HepG2 (cell line): ENCODE data around the gene PCGF6. TPM values are rescaled to one million over a fixed set of nuclear protein-coding genes. Genes with fewer than 3 reads are reported as not detected.
A peak's percentile ranks its signal among the peaks of the same experiment; 100 is the strongest.

ENCODE experiments used
- CBFB ChIP-seq: sonication (generic); formaldehyde crosslinking; IDR thresholded peaks from 2 replicates; pipeline ENCODE4 v1.4.0; 2020; ENCODE audit warnings: missing genetic modification reagents
- CHCHD3 ChIP-seq: sonication (generic); formaldehyde crosslinking; IDR thresholded peaks from 2 replicates; pipeline ENCODE4 v1.8.0; 2022; ENCODE audit warnings: mild to moderate bottlenecking, missing genetic modification reagents, moderate library complexity
- DMTF1 ChIP-seq: sonication (generic); formaldehyde crosslinking; IDR thresholded peaks from 2 replicates; pipeline ENCODE4 v1.4.0; 2020; ENCODE audit warnings: mild to moderate bottlenecking, missing genetic modification reagents
- HDAC2 ChIP-seq: sonication (generic); formaldehyde crosslinking; IDR thresholded peaks from 2 replicates; pipeline ENCODE4 v1.4.0; 2020; ENCODE audit warnings: missing genetic modification reagents
- HES4 ChIP-seq: sonication (generic); formaldehyde crosslinking; IDR thresholded peaks from 2 replicates; pipeline ENCODE4 v1.9.0; 2021; ENCODE audit warnings: mild to moderate bottlenecking, missing genetic modification reagents, borderline replicate concordance
- KAT7 ChIP-seq: IDR thresholded peaks from 2 replicates; pipeline ENCODE4 v1.6.1; 2018; ENCODE audit warnings: borderline replicate concordance, missing compliant biosample characterization
- KLF11 ChIP-seq: IDR thresholded peaks from 2 replicates; pipeline ENCODE4 v1.6.1; 2016; ENCODE audit warnings: missing compliant biosample characterization
- KMT2A ChIP-seq: sonication (generic); formaldehyde crosslinking; IDR thresholded peaks from 2 replicates; pipeline ENCODE4 v1.4.0; 2020; ENCODE audit warnings: missing genetic modification reagents
- MAX ChIP-seq: IDR thresholded peaks from 2 replicates; pipeline ENCODE4 v1.6.1; 2012; ENCODE audit warnings: inconsistent platforms
- PAWR ChIP-seq: sonication (generic); formaldehyde crosslinking; IDR thresholded peaks from 2 replicates; pipeline ENCODE4 v1.4.0; 2020; ENCODE audit warnings: missing genetic modification reagents, mild to moderate bottlenecking, borderline replicate concordance
- SALL1 ChIP-seq: sonication (generic); formaldehyde crosslinking; IDR thresholded peaks from 2 replicates; pipeline ENCODE4 v1.8.0; 2022; ENCODE audit warnings: mild to moderate bottlenecking, missing genetic modification reagents
- SOX6 ChIP-seq, 2 experiments: fragments of 450-650 bp in 1 of 2; sonication (generic) in 1 of 2; formaldehyde crosslinking in 1 of 2; IDR thresholded peaks; 2 replicates each; pipeline versions ENCODE4 v1.4.0 to v1.6.1; 2017 to 2020; ENCODE audit warnings: antibody characterized with exemption in 1 of 2, mild to moderate bottlenecking in 1 of 2, missing genetic modification reagents in 1 of 2
- THRA ChIP-seq: sonication (generic); formaldehyde crosslinking; IDR thresholded peaks from 2 replicates; pipeline ENCODE4 v1.4.0; 2020; ENCODE audit warnings: missing genetic modification reagents, borderline replicate concordance
- ZC3H4 ChIP-seq: sonication (generic); formaldehyde crosslinking; IDR thresholded peaks from 2 replicates; pipeline ENCODE4 v1.4.0; 2020; ENCODE audit warnings: missing genetic modification reagents, borderline replicate concordance
- ZNF333 ChIP-seq: sonication (generic); formaldehyde crosslinking; IDR thresholded peaks from 2 replicates; pipeline ENCODE4 v1.4.0; 2020; ENCODE audit warnings: mild to moderate bottlenecking, missing genetic modification reagents, borderline replicate concordance
- ZNF44 ChIP-seq: sonication (generic); formaldehyde crosslinking; IDR thresholded peaks from 2 replicates; pipeline ENCODE4 v1.5.1; 2020; ENCODE audit warnings: mild to moderate bottlenecking, missing genetic modification reagents
- ZNF7 ChIP-seq: IDR thresholded peaks from 2 replicates; pipeline ENCODE4 v1.6.1; 2016; ENCODE audit warnings: missing biosample characterization, missing genetic modification reagents
- ZNF704 ChIP-seq: sonication (generic); formaldehyde crosslinking; IDR thresholded peaks from 2 replicates; pipeline ENCODE4 v1.8.1; 2023; ENCODE audit warnings: mild to moderate bottlenecking, inconsistent platforms, moderate library complexity, missing genetic modification reagents, borderline replicate concordance
- ZNF782 ChIP-seq: sonication (generic); formaldehyde crosslinking; IDR thresholded peaks from 2 replicates; pipeline ENCODE4 v1.4.0; 2020; ENCODE audit warnings: missing genetic modification reagents, mild to moderate bottlenecking, borderline replicate concordance
- ZNF792 ChIP-seq: IDR thresholded peaks from 2 replicates; pipeline ENCODE4 v1.6.1; 2016
- ZNF83 ChIP-seq: sonication (generic); formaldehyde crosslinking; IDR thresholded peaks from 2 replicates; pipeline ENCODE4 v1.4.0; 2020; ENCODE audit warnings: missing genetic modification reagents, mild to moderate bottlenecking, borderline replicate concordance
- ZSCAN20 ChIP-seq: sonication (generic); formaldehyde crosslinking; IDR thresholded peaks from 2 replicates; pipeline ENCODE4 v1.4.0; 2020; ENCODE audit warnings: missing genetic modification reagents, mild to moderate bottlenecking, borderline replicate concordance
- ZZZ3 ChIP-seq: sonication (generic); formaldehyde crosslinking; IDR thresholded peaks from 2 replicates; pipeline ENCODE4 v1.4.0; 2020; ENCODE audit warnings: missing genetic modification reagents, mild to moderate bottlenecking, borderline replicate concordance
- polyA plus RNA-seq, 8 experiments: library from polyadenylated mRNA; depleted of rRNA in 3 of 8; stranded (reverse) in 7 of 8; unstranded in 1 of 8; fragments of >200 nt; fragmentation: Illumina TruSeq in 4 of 8; extraction: Trizol in 4 of 8; gene quantifications; 2 replicates each; pipeline versions ENCODE4 v1.2.1 to v1.2.3, GENCODE V29; 2011 to 2016; ENCODE audit warnings: low read depth in 4 of 8, missing spikeins in 1 of 8, mixed read lengths in 1 of 8; ENCODE audit not compliant: insufficient read depth in 1 of 8
- total RNA-seq, 5 experiments: library from RNA; depleted of rRNA; stranded (reverse); fragments of >200 nt; fragmentation: Illumina TruSeq; extraction: Trizol; gene quantifications; 2 replicates each; pipeline ENCODE4 v1.2.3, GENCODE V29; 2016; ENCODE audit warnings: low read depth in 1 of 5

PCGF6 gene
- total and polyA plus RNA-seq, 2 of the 13 experiments (the other 11 are each of a cell fraction or from before 2014, with no cell fraction given): 5.2 to 19.4 TPM

GRCh38 chr10:103350517-103351260, at the start of gene PCGF6 (continued):
- TF ChIP-seq KAT7 (CRISPR knock-in tag) (peak; percentile 83), ZSCAN20 (CRISPR knock-in tag) (peak; percentile 27; the same call in 1 of the 2 replicates), HES4 (no peak), MAX (peak; percentile 85), DMTF1 (CRISPR knock-in tag) (no peak), KMT2A (CRISPR knock-in tag) (peak; percentile 55), ZNF333 (CRISPR knock-in tag) (no peak), ZNF83 (CRISPR knock-in tag) (no peak), CHCHD3 (CRISPR knock-in tag) (no peak), HDAC2 (CRISPR knock-in tag) (0 out of 2 replicates have a peak, but pooled peaks have one; percentile 14), ZC3H4 (no peak), ZNF782 (0 out of 2 replicates have a peak, but pooled peaks have one; percentile 58), ZNF7 (CRISPR knock-in tag) (no peak), ZNF704 (CRISPR knock-in tag) (0 out of 2 replicates have a peak, but pooled peaks have one; percentile 3), THRA (CRISPR knock-in tag) (0 out of 2 replicates have a peak, but pooled peaks have one; percentile 17), CBFB (CRISPR knock-in tag) (0 out of 2 replicates have a peak, but pooled peaks have one; percentile 53), ZZZ3 (CRISPR knock-in tag) (no peak), SOX6 (IDR thresholded peaks at IDR 0.05) (no peak), SOX6 (CRISPR knock-in tag; IDR thresholded peaks at IDR 0.05) (peak; percentile 32; the same call in 1 of the 2 replicates), ZNF792 (CRISPR knock-in tag) (peak; percentile 32; the same call in 1 of the 2 replicates), KLF11 (CRISPR knock-in tag) (no peak), ZNF44 (CRISPR knock-in tag) (no peak), PAWR (CRISPR knock-in tag) (0 out of 2 replicates have a peak, but pooled peaks have one; percentile 17), SALL1 (peak; percentile 78)
